HepG2 (cell line): Measurements from ENCODE around the gene SEMA7A. TPM values are rescaled to one million over a fixed set of nuclear protein-coding genes. Genes with fewer than 3 reads are reported as not detected.

Source experiments
- ATAC-seq: fragments of 200-7000 bp; cut with Tn5 transposase; 3 replicates; pipeline ENCODE4 v1.9.1; 2020; ENCODE audit warnings: mild to moderate bottlenecking, moderate library complexity
- BruUV-seq: library from RNA; stranded (reverse); fragments of 400-500 nt; replicated peaks from 2 replicates; lab custom pipeline; 2021; lab: Mats Ljungman, UMichigan
- CTCF ChIA-PET: fragments of 300-600 bp; formaldehyde crosslinking; extraction: SDS; loops from one replicate; lab custom pipeline; 2021; ENCODE audit warnings: low total read pairs, inconsistent platforms, low intra/inter-chr PET ratio; lab: Yijun Ruan, JAX
- POLR2A ChIA-PET: fragments of 350-600 bp; sonication (Branson Sonifier 250); formaldehyde crosslinking; loops from one replicate; lab custom pipeline; 2020; ENCODE audit warnings: antibody characterized with exemption, inconsistent platforms; lab: Yijun Ruan, JAX
- DNase-seq: peaks from one replicate; pipeline ENCODE4 v3.0.0-alpha.2; 2015; ENCODE audit warnings: low spot score
- FAIRE-seq: peaks from 3 replicates; lab custom pipeline; 2011; peaks lifted over from hg19 to GRCh38; lab: Jason Lieb, UNC
- H2AFZ ChIP-seq: one replicate; pipeline ENCODE4 v1.6.1; 2011; ENCODE audit warnings: low read length, inconsistent platforms
- H3K27ac ChIP-seq: fragments of 300-600 bp; 3 replicates; pipeline ENCODE4 v1.8.0; 2011; ENCODE audit warnings: mixed run types, mild to moderate bottlenecking, mixed read lengths, low read length, inconsistent platforms; ENCODE audit not compliant: insufficient read depth; ENCODE audit errors: extremely low read length
- H3K27me3 ChIP-seq, 2 experiments: fragments of 200-600 bp in 1 of 2; 2 replicates in 1 of 2; 3 replicates in 1 of 2; pipeline versions ENCODE4 v1.6.0 to v1.8.0; 2011; ENCODE audit warnings: low read length in 2 of 2, mild to moderate bottlenecking in 2 of 2, moderate library complexity in 2 of 2, inconsistent platforms in 1 of 2; ENCODE audit not compliant: insufficient read depth in 2 of 2, control insufficient read depth in 1 of 2
- H3K36me3 ChIP-seq, 2 experiments: fragments of 200-600 bp in 1 of 2; replicated peaks in 1 of 2; 2 replicates in 1 of 2; 3 replicates in 1 of 2; pipeline versions ENCODE4 v1.5.1 to v1.8.0; 2011; ENCODE audit warnings: low read length in 2 of 2, inconsistent platforms in 1 of 2; ENCODE audit not compliant: insufficient read depth in 2 of 2, control insufficient read depth in 1 of 2
- H3K4me1 ChIP-seq: 2 replicates; pipeline ENCODE4 v1.5.1; 2012; ENCODE audit warnings: low read length, inconsistent platforms; ENCODE audit not compliant: insufficient read depth
- H3K4me2 ChIP-seq: 2 replicates; pipeline ENCODE4 v1.6.0; 2011; ENCODE audit warnings: low read depth, low read length, inconsistent platforms
- H3K4me3 ChIP-seq, 3 experiments: fragments of 200-600 bp in 1 of 3; sonication (generic), shearing (Covaris generic) in 1 of 3; replicated peaks in 1 of 3; 2 replicates each; pipeline ENCODE4 v1.5.1; 2011 to 2016; ENCODE audit warnings: low read length in 3 of 3, inconsistent platforms in 2 of 3, low read depth in 2 of 3, mild to moderate bottlenecking in 2 of 3, control low read depth in 1 of 3, mixed read lengths in 1 of 3; ENCODE audit not compliant: insufficient read depth in 1 of 3
- H3K79me2 ChIP-seq: one replicate; pipeline ENCODE4 v1.6.1; 2011; ENCODE audit warnings: low read length, inconsistent platforms; ENCODE audit not compliant: insufficient read depth
- H3K9ac ChIP-seq: 2 replicates; pipeline ENCODE4 v1.6.0; 2011; ENCODE audit warnings: mild to moderate bottlenecking, low read depth, low read length, inconsistent platforms; ENCODE audit not compliant: insufficient read depth
- H3K9me3 ChIP-seq: 2 replicates; pipeline ENCODE4 v1.5.1; 2012; ENCODE audit warnings: mild to moderate bottlenecking, low read length
- H4K20me1 ChIP-seq: 2 replicates; pipeline ENCODE4 v1.6.0; 2011; ENCODE audit warnings: inconsistent platforms, mild to moderate bottlenecking, low read length, moderate library complexity; ENCODE audit not compliant: insufficient read depth
- IRF2 ChIP-seq: IDR thresholded peaks from 2 replicates; pipeline ENCODE4 v1.6.1; 2018; ENCODE audit warnings: missing genetic modification reagents, missing compliant biosample characterization
- PRMT3 ChIP-seq: sonication (generic); formaldehyde crosslinking; IDR thresholded peaks from 2 replicates; pipeline ENCODE4 v1.8.1; 2022; ENCODE audit warnings: low read depth, mild to moderate bottlenecking, moderate library complexity, missing genetic modification reagents, borderline replicate concordance
- RCOR2 ChIP-seq: IDR thresholded peaks from 2 replicates; pipeline ENCODE4 v1.6.1; 2016; ENCODE audit warnings: missing biosample characterization, missing genetic modification reagents
- RFX1 ChIP-seq: fragments of 450-650 bp; IDR thresholded peaks from 2 replicates; pipeline ENCODE4 v1.6.1; 2017
- SSRP1 ChIP-seq: IDR thresholded peaks from 2 replicates; pipeline ENCODE4 v1.6.1; 2016; ENCODE audit warnings: control low read depth
- ZNF296 ChIP-seq: sonication (generic); formaldehyde crosslinking; conservative IDR thresholded peaks from 2 replicates; pipeline ENCODE4 v1.5.0; 2020; ENCODE audit warnings: mild to moderate bottlenecking, missing genetic modification reagents
- ZNF530 ChIP-seq: sonication (generic); formaldehyde crosslinking; IDR thresholded peaks from 2 replicates; pipeline ENCODE4 v1.5.0; 2020; ENCODE audit warnings: low read depth, mild to moderate bottlenecking, missing genetic modification reagents
- ZNF652 ChIP-seq: IDR thresholded peaks from 2 replicates; pipeline ENCODE4 v1.6.1; 2016; ENCODE audit warnings: low read depth, borderline replicate concordance
- WGBS: methylation state at CpG from one replicate; pipeline ENCODE4 v1.1.6; 2017; ENCODE audit warnings: low lambda C conversion rate; 5-methylcytosine and 5-hydroxymethylcytosine counted together
- in situ Hi-C: cut with HindIII; loops from 2 replicates; pipeline ENCODE4 v1.10.0; 2017; ENCODE audit warnings: low pct_unique_long_range_greater_than_20kb; ENCODE audit not compliant: extremely low pct_ligation_motif_present
- intact Hi-C: fragments of 100-400 bp; cut with micrococcal nuclease; formaldehyde crosslinking; loops from one replicate; pipeline ENCODE4 v1.10.0; 2022; ENCODE audit not compliant: unreplicated experiment
- polyA plus RNA-seq, 8 experiments: library from polyadenylated mRNA; depleted of rRNA in 3 of 8; stranded (reverse) in 7 of 8; unstranded in 1 of 8; fragments of >200 nt; fragmentation: Illumina TruSeq in 4 of 8; extraction: Trizol in 4 of 8; gene quantifications; 2 replicates each; pipeline versions ENCODE4 v1.2.1 to v1.2.3, GENCODE V29; 2011 to 2016; ENCODE audit warnings: low read depth in 4 of 8, missing spikeins in 1 of 8, mixed read lengths in 1 of 8; ENCODE audit not compliant: insufficient read depth in 1 of 8
- total RNA-seq, 5 experiments: library from RNA; depleted of rRNA; stranded (reverse); fragments of >200 nt; fragmentation: Illumina TruSeq; extraction: Trizol; gene quantifications; 2 replicates each; pipeline ENCODE4 v1.2.3, GENCODE V29; 2016; ENCODE audit warnings: low read depth in 1 of 5
- TF ChIP-seq, protein P1 (sequence below): sonication (generic); IDR thresholded peaks from 2 replicates; pipeline ENCODE4 v1.6.1; 2016; ENCODE audit warnings: low read depth, borderline replicate concordance
- TF ChIP-seq, protein P2 (sequence below): sonication (generic); formaldehyde crosslinking; IDR thresholded peaks from 2 replicates; pipeline ENCODE4 v1.8.0; 2022; ENCODE audit warnings: mild to moderate bottlenecking, missing genetic modification reagents, borderline replicate concordance

The SEMA7A gene
- total and polyA plus RNA-seq, 2 of the 13 experiments (the other 11 are each of a cell fraction or from before 2014, with no cell fraction given), result 9.0 to 15.8 TPM

GRCh38 chr15:74451861-74452835 lies 18.4 kb upstream of the SEMA7A start:
- Histone ChIP-seq H3K36me3 (peaks cover 5 to 71% of the 10 kb centered on the region in 2 experiments), H3K4me3 (no peak overlapping the region), H3K4me2 (no peak overlapping the region), H3K79me2 (no peaks in the 10 kb centered on the region), H3K27ac (no peak overlapping the region), H4K20me1 (no peaks in the 10 kb centered on the region), H3K9me3 (no peaks in the 10 kb centered on the region), H3K9ac (no peak overlapping the region), H3K27me3 (no peaks in the 10 kb centered on the region), H3K4me1 (peaks cover 21% of the 10 kb centered on the region), H2AFZ (no peak overlapping the region)
- DNase-seq (no peak), FAIRE-seq (no peak), ATAC-seq (no peak)
- in situ Hi-C loops, result no loop called here
- intact Hi-C loops, result no loop called here
- ChIA-PET CTCF (no interaction called here), POLR2A (interaction anchor here (0.7 to 13.6 kb wide), 2 partner anchors 11 to 18 kb away, joined by 3 to 357 read pairs; no protein-coding TSS in a partner anchor)
- peak; percentile 49 for TF ChIP-seq RFX1
- TF ChIP-seq, protein P1, sequence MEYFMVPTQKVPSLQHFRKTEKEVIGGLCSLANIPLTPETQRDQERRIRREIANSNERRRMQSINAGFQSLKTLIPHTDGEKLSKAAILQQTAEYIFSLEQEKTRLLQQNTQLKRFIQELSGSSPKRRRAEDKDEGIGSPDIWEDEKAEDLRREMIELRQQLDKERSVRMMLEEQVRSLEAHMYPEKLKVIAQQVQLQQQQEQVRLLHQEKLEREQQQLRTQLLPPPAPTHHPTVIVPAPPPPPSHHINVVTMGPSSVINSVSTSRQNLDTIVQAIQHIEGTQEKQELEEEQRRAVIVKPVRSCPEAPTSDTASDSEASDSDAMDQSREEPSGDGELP, result no peak
- 97% methylated on average over 14 of the region's 16 CpGs for WGBS
- no TSS peak for BruUV-seq

DNA sequence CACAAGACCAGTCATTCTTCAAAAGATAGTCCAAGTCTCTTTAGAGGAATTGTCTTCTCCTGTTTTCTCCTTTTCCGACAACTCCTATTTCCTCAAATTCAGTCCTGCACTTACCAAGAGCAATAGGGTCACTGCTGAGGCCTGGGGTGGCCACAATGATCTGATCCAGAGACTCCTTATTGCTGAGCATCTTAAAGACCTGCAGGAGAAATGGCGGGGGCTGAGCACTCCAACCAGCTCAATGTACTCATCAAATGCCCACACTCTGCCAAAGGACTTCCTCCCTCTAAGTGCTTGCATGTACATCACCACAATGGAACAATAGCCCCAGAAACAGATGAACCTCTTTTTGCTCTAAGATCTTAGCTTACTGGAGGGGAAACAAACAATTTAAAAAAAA lies 17.6 kb upstream of the SEMA7A start:
- ChIA-PET POLR2A (interaction anchor here (0.7 to 13.6 kb wide), 3 partner anchors 8 to 17 kb away, joined by 3 to 357 read pairs (median 93); partner anchors contain the start of gene UBL7), CTCF (no interaction called here)
- BruUV-seq, result no TSS peak
- no peaks in the 10 kb centered on the region for H3K9me3 ChIP-seq
- DNase-seq (no peak), FAIRE-seq (no peak), ATAC-seq (no peak)
- peaks cover 30% of the 10 kb centered on the region for H3K4me1 ChIP-seq
- H3K27me3 ChIP-seq, result no peaks in the 10 kb centered on the region
- H3K79me2 ChIP-seq, result no peaks in the 10 kb centered on the region
- WGBS, result 98% methylated on average over 2 of the region's 2 CpGs
- H3K36me3 ChIP-seq, result peaks cover 7 to 68% of the 10 kb centered on the region in 2 experiments
- intact Hi-C loops, result no loop called here
- H3K4me2 ChIP-seq, result no peak overlapping the region
- H2AFZ ChIP-seq, result no peak overlapping the region
- no peak overlapping the region for H3K4me3 ChIP-seq
- no peaks in the 10 kb centered on the region for H4K20me1 ChIP-seq
- no peak overlapping the region for H3K9ac ChIP-seq
- in situ Hi-C loops, result no loop called here
- H3K27ac ChIP-seq, result no peak overlapping the region
- no peak for TF ChIP-seq SSRP1 (CRISPR knock-in tag)
- TF ChIP-seq PRMT3, result no peak
- TF ChIP-seq, protein P2, sequence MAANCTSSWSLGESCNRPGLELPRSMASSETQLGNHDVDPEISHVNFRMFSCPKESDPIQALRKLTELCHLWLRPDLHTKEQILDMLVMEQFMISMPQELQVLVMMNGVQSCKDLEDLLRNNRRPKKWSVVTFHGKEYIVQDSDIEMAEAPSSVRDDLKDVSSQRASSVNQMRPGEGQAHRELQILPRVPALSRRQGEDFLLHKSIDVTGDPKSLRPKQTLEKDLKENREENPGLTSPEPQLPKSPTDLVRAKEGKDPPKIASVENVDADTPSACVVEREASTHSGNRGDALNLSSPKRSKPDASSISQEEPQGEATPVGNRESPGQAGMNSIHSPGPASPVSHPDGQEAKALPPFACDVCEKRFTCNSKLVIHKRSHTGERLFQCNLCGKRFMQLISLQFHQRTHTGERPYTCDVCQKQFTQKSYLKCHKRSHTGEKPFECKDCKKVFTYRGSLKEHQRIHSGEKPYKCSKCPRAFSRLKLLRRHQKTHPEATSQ (CRISPR knock-in tag), result no peak
- no peak for TF ChIP-seq ZNF296
- no peak for TF ChIP-seq ZNF530 (CRISPR knock-in tag)
- no peak for TF ChIP-seq ZNF652 (CRISPR knock-in tag)
- no peak for TF ChIP-seq RCOR2 (CRISPR knock-in tag)
- no peak for TF ChIP-seq IRF2 (CRISPR knock-in tag)
